Ramos (cell line): ENCODE measurements around the gene TAGAP.

Experiments used
- in situ Hi-C: fragments of 300-500 bp; cut with MboI; formaldehyde crosslinking; loops from one replicate; pipeline ENCODE4 v1.14.3; 2022; ENCODE audit warnings: low sequenced_read_pairs; ENCODE audit not compliant: unreplicated experiment

Gene TAGAP

DNA sequence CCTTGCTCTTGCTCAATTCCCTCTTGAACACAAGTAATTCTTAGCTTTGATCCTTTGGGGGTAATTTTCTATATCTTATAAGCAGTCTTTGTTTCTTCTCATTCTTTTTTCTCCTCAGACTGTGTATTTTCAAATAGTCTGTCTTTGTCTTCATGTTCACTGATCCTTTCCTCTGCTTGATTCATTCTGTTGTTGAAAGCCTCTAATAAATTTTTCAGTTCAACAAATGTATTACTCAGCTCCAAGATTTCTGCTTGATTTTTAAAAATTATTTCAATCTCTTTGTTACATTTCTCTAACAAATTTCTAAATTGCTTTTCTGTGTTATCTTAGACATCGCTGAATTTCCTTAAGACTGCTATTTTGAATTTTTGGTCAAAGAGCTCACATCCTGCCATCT lies 56.3 kb downstream of the TAGAP start:
- in situ Hi-C loops, result no loop called here

DNA sequence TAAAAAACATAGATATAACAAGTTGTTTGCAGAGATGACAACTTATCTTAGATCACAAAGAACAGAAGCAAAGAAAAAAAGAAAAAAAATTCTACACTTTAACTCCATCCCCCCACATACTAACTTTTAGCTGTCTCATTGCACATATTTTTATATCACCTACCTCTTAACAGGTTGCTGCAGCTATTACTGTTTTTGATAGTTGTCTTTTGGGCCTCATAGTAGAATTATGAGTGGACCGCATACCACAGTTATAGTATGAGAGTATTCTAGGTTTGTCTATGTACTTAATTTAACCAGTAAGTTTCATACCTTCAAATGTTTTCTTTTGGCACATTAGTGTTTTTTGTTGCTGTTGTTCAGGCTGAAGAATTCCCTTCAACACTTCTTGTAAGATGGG lies 57.1 kb downstream of the TAGAP start:
- in situ Hi-C loops, result no loop called here
